ENCODE measurements around the gene SLC35D1.

- TF ChIP-seq POLR2A (IDR thresholded peaks at IDR 0.05) (no peak), POLR2AphosphoS5 (IDR thresholded peaks at IDR 0.05) (no peak)
These were observed 23.6 kb upstream of the SLC35D1 start for GRCh38 chr1:67077593-67077992.

Data from upper lobe of left lung (tissue), 4 donors.